Medulla oblongata (tissue), 1 donor: ENCODE data around the gene DNMBP.

Experiments
- DNase-seq: peaks from one replicate; pipeline ENCODE4 v3.0.0-alpha.2; 2015; ENCODE audit errors: extremely low spot score

DNMBP gene, protein sequence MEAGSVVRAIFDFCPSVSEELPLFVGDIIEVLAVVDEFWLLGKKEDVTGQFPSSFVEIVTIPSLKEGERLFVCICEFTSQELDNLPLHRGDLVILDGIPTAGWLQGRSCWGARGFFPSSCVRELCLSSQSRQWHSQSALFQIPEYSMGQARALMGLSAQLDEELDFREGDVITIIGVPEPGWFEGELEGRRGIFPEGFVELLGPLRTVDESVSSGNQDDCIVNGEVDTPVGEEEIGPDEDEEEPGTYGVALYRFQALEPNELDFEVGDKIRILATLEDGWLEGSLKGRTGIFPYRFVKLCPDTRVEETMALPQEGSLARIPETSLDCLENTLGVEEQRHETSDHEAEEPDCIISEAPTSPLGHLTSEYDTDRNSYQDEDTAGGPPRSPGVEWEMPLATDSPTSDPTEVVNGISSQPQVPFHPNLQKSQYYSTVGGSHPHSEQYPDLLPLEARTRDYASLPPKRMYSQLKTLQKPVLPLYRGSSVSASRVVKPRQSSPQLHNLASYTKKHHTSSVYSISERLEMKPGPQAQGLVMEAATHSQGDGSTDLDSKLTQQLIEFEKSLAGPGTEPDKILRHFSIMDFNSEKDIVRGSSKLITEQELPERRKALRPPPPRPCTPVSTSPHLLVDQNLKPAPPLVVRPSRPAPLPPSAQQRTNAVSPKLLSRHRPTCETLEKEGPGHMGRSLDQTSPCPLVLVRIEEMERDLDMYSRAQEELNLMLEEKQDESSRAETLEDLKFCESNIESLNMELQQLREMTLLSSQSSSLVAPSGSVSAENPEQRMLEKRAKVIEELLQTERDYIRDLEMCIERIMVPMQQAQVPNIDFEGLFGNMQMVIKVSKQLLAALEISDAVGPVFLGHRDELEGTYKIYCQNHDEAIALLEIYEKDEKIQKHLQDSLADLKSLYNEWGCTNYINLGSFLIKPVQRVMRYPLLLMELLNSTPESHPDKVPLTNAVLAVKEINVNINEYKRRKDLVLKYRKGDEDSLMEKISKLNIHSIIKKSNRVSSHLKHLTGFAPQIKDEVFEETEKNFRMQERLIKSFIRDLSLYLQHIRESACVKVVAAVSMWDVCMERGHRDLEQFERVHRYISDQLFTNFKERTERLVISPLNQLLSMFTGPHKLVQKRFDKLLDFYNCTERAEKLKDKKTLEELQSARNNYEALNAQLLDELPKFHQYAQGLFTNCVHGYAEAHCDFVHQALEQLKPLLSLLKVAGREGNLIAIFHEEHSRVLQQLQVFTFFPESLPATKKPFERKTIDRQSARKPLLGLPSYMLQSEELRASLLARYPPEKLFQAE (N-terminal part only)

DNA sequence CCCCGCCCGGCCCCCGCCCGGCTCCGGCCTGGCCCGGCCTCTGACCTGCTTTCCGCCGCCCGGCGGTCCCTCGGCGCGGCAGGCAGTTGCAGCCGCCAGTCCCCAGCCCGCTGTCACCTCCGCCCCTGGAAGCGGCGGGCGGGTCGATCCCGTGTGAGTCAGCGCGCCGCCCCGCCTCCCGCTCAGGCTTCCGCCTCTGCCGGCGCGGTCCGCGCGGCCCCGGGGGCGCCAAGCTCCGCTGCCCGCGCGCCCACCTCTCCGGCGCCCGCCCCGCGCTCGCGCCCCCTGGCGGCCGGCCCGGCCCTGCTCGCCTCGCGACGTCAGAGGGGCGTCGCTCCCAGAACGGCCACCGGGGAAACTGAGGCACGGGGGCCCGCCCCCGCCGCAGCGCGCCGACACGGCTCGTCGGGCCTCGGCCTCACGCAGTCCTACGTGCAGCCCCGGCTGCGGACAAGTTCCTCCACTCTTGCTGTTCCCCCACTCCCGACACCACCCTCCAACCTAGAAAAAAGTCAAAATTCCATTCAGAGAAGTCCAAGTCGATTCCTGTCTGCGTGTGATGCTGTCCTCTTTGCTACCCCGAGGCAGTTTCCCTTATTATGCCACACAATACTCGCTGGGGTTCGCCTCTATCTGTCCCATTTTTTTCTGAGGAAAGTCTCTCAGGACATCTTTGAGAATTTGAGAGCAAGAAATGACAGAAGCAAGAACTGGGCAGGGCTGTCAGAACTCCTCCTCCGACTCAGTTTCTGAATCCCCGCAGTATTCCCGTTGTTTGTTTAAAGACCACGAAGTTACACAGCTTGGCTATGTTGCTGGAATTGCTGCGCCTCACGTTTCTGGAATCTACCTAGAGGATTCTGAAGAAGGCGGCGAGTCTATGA, at the start of gene DNMBP:
Gene DNMBP, minus strand, starts transcription at position 155 of the 884 bp plus-strand sequence. CDS start 37,823 bp downstream, outside the sequence.
- DNase-seq, result peak; percentile 58

DNA sequence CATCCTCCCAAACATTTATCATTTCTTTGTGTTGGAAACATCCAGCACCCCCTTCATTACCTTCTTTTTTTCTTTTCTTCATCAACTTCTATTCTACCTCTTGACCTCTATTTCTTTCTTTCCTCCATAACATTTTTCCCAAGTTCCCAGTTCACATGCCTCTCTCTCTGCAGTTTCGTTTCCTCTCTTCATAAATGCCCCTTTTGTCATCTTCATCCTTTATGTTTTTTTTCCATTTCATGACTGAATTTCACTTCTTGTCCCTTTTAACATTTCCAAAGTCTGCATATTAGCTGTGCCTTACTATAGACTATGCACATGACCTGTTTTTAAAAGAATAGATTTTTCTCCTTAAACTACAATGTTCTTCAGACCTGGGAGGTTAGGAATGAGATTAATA, 48.2 kb upstream of the DNMBP start:
- DNase-seq, result no peak

DNA sequence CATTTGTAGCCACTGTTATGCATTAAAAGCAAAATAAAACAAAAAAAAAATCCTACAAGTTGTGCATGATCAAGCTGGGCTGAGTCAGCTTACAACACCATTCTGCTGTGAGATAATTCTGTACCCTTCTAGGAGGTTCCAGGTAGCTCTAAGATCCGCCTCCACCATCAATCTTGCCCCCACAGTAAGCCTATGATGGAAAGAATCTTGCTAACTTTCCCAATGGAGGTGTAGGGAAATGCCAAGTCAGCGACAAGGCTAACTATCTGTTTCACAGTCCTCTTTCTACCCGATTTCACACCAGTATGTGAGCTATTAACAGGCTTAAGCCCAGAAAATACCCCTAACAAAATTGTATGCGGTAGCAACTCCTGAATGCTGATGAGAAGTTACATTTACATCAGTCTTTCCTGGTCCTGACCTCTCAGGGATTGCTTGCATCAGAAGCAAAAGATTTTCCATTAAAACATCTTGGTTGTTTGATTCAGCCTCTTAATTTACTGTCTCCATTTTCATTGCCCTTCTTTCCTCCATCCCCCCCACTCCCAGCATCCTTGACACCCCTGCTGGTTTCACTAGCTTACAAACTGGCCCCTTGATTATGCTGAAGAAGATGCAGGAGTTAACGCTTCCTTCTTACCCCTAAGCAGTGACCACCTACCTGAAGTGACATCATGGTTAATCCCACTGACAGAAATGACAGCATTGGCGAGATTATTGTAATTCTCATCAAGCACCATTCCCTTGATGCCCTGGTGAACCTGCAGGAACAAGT, 44.1 kb upstream of the DNMBP start:
- DNase-seq, result no peak

DNA sequence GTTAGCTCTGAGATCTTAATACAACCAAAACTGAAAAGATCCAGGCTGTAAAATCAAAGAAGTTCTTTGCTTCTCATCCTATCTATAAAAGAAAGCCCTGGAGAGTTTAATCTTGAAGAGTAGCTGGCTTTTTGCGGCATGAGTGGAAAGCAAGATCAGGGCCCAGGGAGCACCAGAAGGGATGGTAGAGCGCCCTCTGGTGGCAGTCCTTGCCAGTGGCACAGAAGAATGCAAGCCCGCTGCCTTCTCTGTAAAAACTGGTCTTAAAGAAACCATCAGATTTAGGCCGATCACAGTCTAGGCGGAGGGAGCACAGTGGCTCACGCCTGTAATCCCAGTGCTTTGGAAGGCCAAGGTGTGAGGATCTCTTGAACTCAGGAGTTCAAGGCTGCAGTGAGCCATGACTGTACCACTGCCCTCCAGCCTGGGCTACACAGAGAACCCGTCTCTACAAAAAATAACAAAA, 36.3 kb upstream of the DNMBP start:
- peak; percentile 87 for DNase-seq

DNA sequence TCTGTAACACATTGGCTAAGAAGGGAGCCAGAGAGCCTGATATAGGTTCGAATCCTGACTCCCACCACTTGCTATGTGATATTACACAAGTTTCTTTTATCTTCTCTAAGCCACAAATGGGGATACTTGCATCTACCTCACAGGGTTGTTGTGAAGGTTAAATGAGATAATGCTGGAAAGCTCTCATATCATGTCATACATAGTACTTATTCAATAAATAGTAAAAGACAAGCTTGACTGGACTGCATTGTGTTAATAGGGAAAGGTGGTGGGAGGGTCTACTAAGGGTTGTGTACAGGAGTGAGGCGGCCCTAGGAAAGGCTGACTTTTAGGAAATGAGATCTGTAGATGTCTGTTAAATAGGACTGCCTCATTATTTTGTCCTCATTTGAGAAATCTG, 35.8 kb upstream of the DNMBP start:
- no peak for DNase-seq

DNA sequence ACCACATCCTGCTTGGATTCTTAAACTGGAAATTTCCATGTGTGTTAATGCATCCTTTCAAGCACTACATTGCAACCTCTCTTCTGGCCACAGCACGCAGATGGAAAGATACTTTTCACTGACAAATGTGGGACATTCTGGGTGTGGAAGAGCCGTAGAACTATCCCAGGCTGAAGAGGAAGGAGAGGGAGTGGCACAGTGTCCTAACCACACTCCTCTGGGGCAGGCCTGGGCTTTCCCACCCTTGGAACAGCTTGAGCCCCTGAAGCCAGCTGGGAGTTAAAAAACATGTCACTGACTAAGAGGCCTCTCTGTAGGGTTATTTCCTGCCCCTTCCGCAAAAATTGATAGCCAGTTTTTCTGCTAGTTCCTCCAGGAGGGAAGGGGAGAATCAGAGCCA, 34.0 kb upstream of the DNMBP start:
- DNase-seq, result no peak

DNA sequence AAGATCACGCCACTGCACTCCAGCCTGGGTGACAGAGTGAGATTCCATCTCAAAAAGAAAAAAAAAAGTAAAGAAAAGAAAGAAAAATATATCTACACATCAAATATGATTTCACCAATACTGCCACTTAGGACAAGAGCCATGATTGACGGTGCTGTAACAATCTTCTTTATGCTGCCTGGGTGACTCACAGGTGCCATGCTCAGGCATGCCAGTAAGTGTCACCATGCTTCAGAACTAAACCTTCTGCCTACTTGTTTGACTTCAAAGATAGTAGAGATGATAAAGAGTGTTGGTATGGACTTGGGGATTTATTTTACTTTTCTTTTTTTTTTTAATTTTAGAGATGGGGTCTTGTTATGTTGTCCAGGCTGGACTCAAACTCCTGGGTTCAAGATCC, 33.6 kb upstream of the DNMBP start:
- DNase-seq, result no peak

DNA sequence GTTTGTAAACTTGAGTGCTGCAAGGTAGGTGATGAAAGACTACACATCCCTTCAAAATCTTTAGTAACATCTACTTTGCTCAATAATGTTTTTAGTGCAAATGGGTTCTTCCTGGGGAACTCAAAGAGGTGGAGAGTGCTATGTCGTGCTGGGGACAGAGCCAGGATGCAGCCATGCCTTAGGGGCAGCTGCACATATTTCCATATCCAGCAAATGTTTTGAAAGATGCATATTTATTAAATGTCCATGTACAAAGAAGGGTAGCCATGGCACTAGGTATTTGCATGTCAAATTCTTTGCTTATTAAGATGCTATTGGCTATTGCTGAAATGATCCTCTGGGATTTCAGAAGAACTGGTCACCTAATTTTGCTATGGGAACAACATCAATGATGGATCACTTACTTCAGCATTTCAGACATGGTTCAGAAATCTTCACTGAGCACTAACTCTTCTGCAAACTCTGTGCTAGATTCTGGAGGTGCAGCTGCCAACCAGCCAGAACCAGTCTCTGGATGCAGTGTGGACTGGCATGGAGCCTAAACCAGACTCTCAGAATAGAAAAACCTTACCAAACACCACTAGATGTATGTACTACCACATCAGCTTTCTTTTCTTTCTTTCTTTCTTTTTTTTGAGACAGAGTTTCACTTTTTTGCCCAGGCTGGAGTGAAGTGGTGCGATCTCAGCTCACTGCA, 31.7 kb upstream of the DNMBP start:
- DNase-seq, result no peak

DNA sequence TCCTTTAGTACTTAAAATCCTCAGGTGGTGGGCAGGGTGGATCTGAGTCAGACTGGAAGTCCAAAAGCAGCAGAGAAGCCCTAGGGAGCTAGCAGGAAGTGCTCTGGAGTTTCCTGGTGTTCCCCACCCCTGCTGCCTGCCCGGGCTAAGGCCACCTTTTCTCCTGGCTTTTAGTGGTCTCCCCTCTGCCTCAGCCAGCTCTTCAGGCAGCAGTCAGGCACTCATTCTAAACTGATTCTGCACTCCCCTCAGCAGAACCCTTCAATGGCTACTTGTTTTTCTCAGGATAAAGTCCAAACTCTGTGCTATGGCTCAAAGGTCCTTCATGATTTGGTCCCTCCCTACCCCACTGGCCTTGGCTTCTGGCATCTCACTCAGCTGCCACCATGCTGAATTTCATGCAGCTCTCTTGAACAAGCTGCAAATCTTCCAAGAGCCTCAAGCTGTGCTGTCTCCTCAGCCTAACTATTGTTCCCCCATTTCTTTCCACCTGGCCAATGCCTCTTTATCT, 28.9 kb upstream of the DNMBP start:
- DNase-seq, result no peak

DNA sequence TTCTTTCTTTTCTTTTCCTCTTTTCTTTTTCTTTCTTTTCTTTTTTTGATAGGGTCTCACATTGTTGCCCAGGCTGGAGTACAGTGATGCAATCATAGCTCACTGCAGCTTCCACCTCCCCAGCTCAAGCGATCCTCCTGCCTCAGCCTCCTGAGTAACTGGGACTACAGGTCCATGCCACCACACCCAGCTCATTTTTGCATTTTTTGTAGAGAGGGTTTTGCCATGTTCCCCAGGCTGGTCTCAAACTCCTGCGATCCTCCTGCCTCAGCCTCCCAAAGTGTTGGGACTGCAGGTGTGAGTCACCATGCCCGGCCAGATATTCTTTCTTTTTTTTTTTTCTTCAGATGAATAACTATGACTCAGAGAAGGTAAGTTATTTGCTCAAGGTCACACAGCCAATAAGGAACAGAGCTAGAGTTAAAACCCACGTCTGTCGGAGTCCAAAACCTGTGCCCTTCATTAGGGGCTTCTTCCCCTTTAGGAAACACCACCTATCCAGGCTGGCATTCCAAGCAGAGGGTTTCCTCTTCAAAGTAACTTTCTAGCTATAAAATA, 28.1 kb upstream of the DNMBP start:
- no peak for DNase-seq

DNA sequence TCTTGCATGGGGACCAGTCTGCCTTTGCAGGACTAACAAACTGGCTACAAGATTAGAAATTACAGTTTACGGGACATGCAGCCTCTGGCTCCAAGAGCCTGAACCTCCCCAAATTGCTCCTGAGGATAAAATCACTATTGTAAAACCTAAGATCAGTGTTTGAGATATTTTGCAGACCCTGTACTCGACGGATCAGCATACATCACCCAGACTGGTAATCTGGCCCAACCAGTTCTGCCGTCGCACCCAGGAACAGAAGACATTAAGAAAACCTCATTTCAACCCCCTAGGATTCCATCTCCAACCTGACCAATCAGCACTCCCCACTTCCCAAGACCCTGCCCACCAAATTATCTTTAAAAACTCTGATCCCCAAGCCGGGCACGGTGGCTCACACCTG, 27.1 kb upstream of the DNMBP start:
- no peak for DNase-seq

DNA sequence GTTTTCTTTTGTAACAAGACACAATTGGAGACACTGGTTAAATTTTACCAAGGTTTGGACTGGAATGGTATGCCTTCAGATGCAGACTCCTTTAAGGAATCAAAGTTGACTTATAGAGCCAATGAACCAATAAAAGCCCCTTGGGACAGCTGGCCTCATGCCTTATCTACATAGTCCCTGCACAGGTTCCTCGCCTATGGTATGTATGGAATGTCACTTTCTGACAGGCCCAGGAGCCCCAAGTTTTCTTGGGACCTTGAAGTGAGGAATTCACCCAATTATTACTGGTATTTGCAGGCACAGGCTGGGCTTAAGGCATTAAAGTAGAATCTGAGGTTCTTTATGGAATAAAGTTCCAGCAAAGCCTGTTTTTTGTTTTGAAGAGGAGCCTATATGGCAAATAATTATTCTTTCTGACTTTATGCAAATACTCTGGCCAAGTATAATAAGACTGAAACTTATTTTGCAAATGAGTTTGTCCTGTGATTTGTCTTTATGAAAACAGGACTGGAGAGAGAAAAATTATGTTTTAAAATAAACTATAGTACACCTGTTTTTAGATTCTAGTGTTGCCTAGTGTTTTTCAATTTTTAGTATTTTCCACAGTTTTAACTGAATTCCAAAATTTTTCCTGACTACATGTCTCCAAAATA, 24.1 kb upstream of the DNMBP start:
- no peak for DNase-seq

DNA sequence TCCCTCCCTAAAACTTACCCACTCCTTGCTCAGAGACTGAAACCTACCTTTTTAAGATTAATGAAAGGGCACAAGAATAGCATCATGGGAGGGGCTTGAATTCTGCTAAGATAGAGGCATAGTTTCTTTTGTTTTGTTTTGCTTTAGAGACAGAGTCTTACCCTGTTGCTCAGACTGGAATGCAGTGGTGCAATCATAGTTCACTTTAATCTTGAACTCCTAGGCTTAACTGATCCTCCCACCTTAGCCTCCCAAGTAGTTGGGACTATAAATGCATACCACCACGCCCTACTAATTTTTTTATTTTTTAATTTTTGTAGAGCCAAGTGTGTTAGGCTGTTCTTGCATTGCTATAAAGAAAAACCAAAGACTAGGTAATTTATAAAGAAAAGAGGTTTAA, 17.7 kb upstream of the DNMBP start:
- DNase-seq, result no peak

DNA sequence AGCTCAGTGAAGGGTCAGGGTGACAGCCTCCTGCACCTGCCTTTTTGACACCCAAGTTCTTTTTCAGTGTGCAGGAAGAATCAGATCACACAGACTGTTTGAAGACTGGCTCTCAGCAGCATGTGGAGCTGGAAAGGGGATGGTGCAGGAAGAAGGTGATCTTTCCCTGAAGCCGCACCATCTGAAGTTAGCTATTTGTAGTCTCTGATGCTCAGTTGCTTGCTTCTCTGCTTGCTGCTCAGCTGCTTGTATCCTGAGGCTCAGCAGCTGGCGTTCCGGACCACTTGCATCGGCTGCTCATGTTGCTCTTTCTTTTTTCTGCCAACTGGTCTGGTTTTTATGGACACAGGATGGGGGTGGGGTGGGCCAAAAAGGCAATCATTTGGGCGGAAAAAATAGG, 15.8 kb upstream of the DNMBP start:
- DNase-seq, result no peak

DNA sequence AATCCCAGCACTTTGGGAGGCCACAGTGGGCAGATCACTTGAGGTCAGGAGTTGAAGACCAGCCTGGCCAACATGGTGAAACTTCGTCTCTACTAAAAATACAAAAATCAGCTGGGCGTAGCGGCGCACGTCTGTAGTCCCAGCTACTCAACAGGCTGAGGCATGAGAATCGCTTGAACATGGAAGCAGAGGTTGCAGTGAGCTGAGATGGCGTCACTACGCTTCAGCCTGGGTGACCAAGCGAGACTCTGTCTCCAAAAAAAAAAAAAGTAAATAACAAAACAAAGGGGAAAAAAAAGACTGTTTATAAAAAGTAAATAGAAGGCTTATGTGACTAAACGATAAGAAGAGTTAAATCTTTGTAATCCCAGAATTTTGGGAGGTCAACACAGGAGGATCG, 15.0 kb upstream of the DNMBP start:
- DNase-seq, result no peak

DNA sequence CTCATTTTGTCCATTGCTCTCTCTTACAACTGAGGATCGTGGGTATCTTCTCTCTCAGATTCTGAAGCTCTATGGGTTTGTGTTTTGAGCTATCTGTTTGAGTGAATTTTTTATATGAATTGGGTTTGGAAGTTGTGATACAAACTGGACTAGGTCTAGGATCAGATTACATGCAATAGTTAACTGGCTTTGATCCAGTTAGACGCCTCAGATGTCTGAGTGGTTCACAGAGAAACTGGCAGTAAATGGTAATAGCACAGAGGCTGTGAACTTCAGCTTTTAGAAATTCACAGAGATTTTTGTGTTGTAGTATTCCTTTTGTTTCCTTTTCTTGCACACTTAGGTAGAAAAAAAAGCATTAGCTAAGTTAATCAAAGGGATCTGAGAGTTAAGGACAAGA, 12.7 kb upstream of the DNMBP start:
- no peak for DNase-seq

DNA sequence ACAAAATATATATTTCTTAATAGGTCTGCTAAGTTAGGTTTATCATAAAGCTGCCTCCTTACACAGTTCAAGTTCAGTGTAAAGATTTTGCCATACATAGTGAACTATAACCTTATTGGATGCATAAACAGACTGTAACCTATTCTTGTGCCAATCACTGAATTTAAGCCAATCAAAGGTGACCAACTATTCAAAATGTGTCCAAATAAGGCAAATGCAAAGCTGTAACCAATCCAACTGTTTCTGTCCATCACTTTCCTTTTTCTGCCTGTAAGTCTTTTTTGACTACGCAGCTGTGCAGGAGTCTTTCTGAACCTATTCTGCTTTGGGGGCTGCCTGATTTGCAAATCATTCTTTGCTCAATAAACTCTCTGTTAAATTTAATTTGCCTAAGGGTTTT, 11.6 kb upstream of the DNMBP start:
- DNase-seq, result no peak

DNA sequence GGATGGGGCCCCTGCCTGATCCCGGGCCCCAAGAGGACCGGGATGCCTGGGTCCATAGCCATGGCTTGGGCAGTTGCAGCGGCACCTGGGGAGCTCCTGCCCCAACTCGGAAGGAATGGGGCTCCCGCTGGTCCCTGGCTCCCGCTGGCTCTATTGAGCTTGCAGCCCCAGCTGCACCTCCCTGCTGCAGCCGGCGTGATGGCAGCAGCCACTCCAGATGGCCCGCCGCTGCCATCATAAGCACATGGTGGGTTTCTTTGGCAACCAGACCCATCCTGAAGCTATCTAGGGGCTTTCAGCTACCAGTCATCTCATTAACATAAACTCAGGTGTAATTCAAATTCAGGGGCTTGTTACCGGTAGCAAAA, 11.1 kb upstream of the DNMBP start:
- DNase-seq, result no peak
